SK-N-SH (cell line): ENCODE measurements around the gene AARS2. TPM values are rescaled to one million over a fixed set of nuclear protein-coding genes. Genes with fewer than 3 reads are reported as not detected.

Experiments
- CTCF ChIA-PET: fragments of 300-600, 350-600 bp; formaldehyde crosslinking; extraction: SDS; loops from one replicate; lab custom pipeline; 2021; lab: Yijun Ruan, JAX
- POLR2A ChIA-PET: fragments of 350-600 bp; sonication (Branson Sonifier 250); formaldehyde crosslinking; extraction: SDS; loops from one replicate; lab custom pipeline; 2020; ENCODE audit warnings: antibody characterized with exemption, inconsistent platforms; lab: Yijun Ruan, JAX
- DNase-seq: peaks from one replicate; pipeline ENCODE4 v3.0.0; 2012
- H2AFZ ChIP-seq: fragments of 200-600 bp; sonication (generic); 2 replicates; pipeline ENCODE4 v1.8.1; 2016; ENCODE audit warnings: antibody characterized with exemption, mild to moderate bottlenecking, low read depth
- H3F3A ChIP-seq: fragments of 200-600 bp; sonication (generic); replicated peaks from 2 replicates; pipeline ENCODE3; 2016; ENCODE audit warnings: antibody characterized with exemption, mild to moderate bottlenecking; ENCODE audit not compliant: insufficient read depth
- H3K27ac ChIP-seq, 2 experiments: fragments of 200-500 bp in 1 of 2; fragments of 200-600 bp in 1 of 2; sonication (Bioruptor generic) in 1 of 2; sonication (generic), shearing (Covaris generic) in 1 of 2; 2 replicates each; pipeline versions ENCODE4 v1.5.1 to v1.6.1; 2014 to 2016; ENCODE audit warnings: low read depth in 2 of 2, inconsistent platforms in 1 of 2, low read length in 1 of 2, mild to moderate bottlenecking in 1 of 2, mixed read lengths in 1 of 2
- H3K27me3 ChIP-seq: fragments of 200-600 bp; sonication (generic), shearing (Covaris generic); 2 replicates; pipeline ENCODE4 v1.6.1; 2016; ENCODE audit warnings: mixed run types; ENCODE audit not compliant: insufficient read depth
- H3K36me3 ChIP-seq, 2 experiments: fragments of 200-500 bp in 1 of 2; fragments of 200-600 bp in 1 of 2; sonication (Bioruptor generic) in 1 of 2; sonication (generic) in 1 of 2; replicated peaks in 1 of 2; 2 replicates each; pipeline versions ENCODE3 to v1.5.1; 2014 to 2016; ENCODE audit warnings: low read length in 1 of 2, mild to moderate bottlenecking in 1 of 2; ENCODE audit not compliant: insufficient read depth in 2 of 2, control insufficient read depth in 1 of 2
- H3K4me1 ChIP-seq, 2 experiments: fragments of 200-500 bp in 1 of 2; fragments of 200-600 bp in 1 of 2; sonication (Bioruptor generic) in 1 of 2; sonication (generic), shearing (Covaris generic) in 1 of 2; 2 replicates each; pipeline versions ENCODE4 v1.5.1 to v1.6.1; 2014 to 2016; ENCODE audit warnings: low read depth in 1 of 2, low read length in 1 of 2, mixed run types in 1 of 2; ENCODE audit not compliant: insufficient read depth in 2 of 2, control insufficient read depth in 1 of 2
- H3K4me2 ChIP-seq: fragments of 200-600 bp; sonication (generic), shearing (Covaris generic); 2 replicates; pipeline ENCODE4 v1.6.1; 2017; ENCODE audit warnings: mixed run types
- H3K4me3 ChIP-seq, 2 experiments: fragments of 200-500 bp in 1 of 2; fragments of 200-600 bp in 1 of 2; sonication (Bioruptor generic) in 1 of 2; sonication (generic), shearing (Covaris generic) in 1 of 2; 2 replicates each; pipeline versions ENCODE4 v1.5.1 to v1.8.1; 2014 to 2016; ENCODE audit warnings: low read depth in 2 of 2, inconsistent platforms in 1 of 2, low read length in 1 of 2, mild to moderate bottlenecking in 1 of 2, mixed read lengths in 1 of 2, moderate library complexity in 1 of 2
- H3K79me2 ChIP-seq: fragments of 200-600 bp; sonication (generic); 2 replicates; pipeline ENCODE4 v1.8.1; 2017; ENCODE audit warnings: mild to moderate bottlenecking; ENCODE audit not compliant: insufficient read depth
- H3K9ac ChIP-seq: fragments of 200-600 bp; sonication (generic); 2 replicates; pipeline ENCODE4 v1.6.1; 2017; ENCODE audit warnings: mixed run types
- H3K9me2 ChIP-seq: fragments of 200-600 bp; sonication (generic); 2 replicates; pipeline ENCODE4 v1.6.1; 2017; ENCODE audit warnings: mixed run types
- H3K9me3 ChIP-seq: fragments of 200-600 bp; sonication (generic); 2 replicates; pipeline ENCODE4 v1.6.1; 2017; ENCODE audit warnings: mixed run types, mild to moderate bottlenecking, moderate library complexity
- H4K20me1 ChIP-seq: fragments of 200-600 bp; sonication (generic); 2 replicates; pipeline ENCODE4 v1.6.1; 2017; ENCODE audit warnings: mild to moderate bottlenecking, mixed run types; ENCODE audit not compliant: insufficient read depth
- ELF1 ChIP-seq: IDR thresholded peaks from 2 replicates; pipeline ENCODE4 v1.4.0; 2012
- EP300 ChIP-seq, 2 experiments: IDR thresholded peaks; 2 replicates each; pipeline versions ENCODE4 v1.4.0 to v1.6.1; 2012; ENCODE audit warnings: borderline replicate concordance in 1 of 2, low read depth in 1 of 2, low read length in 1 of 2
- EZH2phosphoT487 ChIP-seq: fragments of 200-600 bp; sonication (generic); IDR thresholded peaks from 2 replicates; pipeline ENCODE4 v1.6.1; 2017; ENCODE audit warnings: low read depth, mixed run types, mild to moderate bottlenecking, antibody characterized with exemption, moderate library complexity, borderline replicate concordance
- FOXJ3 ChIP-seq: sonication (generic); formaldehyde crosslinking; IDR thresholded peaks from 2 replicates; pipeline ENCODE4 v1.5.1; 2020; ENCODE audit warnings: mild to moderate bottlenecking, missing genetic modification reagents
- FOXM1 ChIP-seq: IDR thresholded peaks from 2 replicates; pipeline ENCODE4 v1.4.0; 2012; ENCODE audit warnings: low read depth, mild to moderate bottlenecking
- GABPA ChIP-seq: IDR thresholded peaks from 2 replicates; pipeline ENCODE4 v1.4.0; 2012; ENCODE audit warnings: low read depth, mild to moderate bottlenecking
- GATA2 ChIP-seq: sonication (generic); formaldehyde crosslinking; IDR thresholded peaks from 2 replicates; pipeline ENCODE4 v1.5.0; 2020; ENCODE audit warnings: mild to moderate bottlenecking, missing genetic modification reagents
- IRF3 ChIP-seq: fragments of 150-350 bp; IDR thresholded peaks from 2 replicates; pipeline ENCODE4 v1.6.1; 2016; ENCODE audit warnings: mild to moderate bottlenecking, low read depth, low read length
- JUND ChIP-seq: IDR thresholded peaks from 2 replicates; pipeline ENCODE4 v1.4.0; 2012
- MXI1 ChIP-seq: IDR thresholded peaks from 2 replicates; pipeline ENCODE4 v1.6.1; 2012; ENCODE audit warnings: mild to moderate bottlenecking, low read depth, low read length, improper control_type of control experiment
- NRF1 ChIP-seq: IDR thresholded peaks from 2 replicates; pipeline ENCODE4 v1.6.1; 2012; ENCODE audit warnings: low read depth, mild to moderate bottlenecking, low read length
- PBX3 ChIP-seq: IDR thresholded peaks from 2 replicates; pipeline ENCODE4; 2012
- RAD21 ChIP-seq: IDR thresholded peaks from 2 replicates; pipeline ENCODE4 v1.6.1; 2012; ENCODE audit warnings: mild to moderate bottlenecking, low read length
- RFX5 ChIP-seq: IDR thresholded peaks from 2 replicates; pipeline ENCODE4 v1.6.1; 2012; ENCODE audit warnings: mild to moderate bottlenecking, improper control_type of control experiment, low read length
- RXRA ChIP-seq: IDR thresholded peaks from 2 replicates; pipeline ENCODE4 v1.4.0; 2012; ENCODE audit warnings: low read depth, mild to moderate bottlenecking, borderline replicate concordance
- SIN3A ChIP-seq: IDR thresholded peaks from 2 replicates; pipeline ENCODE4 v1.6.1; 2012; ENCODE audit warnings: low read depth, mild to moderate bottlenecking, low read length, moderate library complexity, borderline replicate concordance
- SMC3 ChIP-seq: IDR thresholded peaks from 2 replicates; pipeline ENCODE4 v1.6.1; 2012; ENCODE audit warnings: low read depth, low read length, improper control_type of control experiment
- USF2 ChIP-seq: fragments of 150-350 bp; IDR thresholded peaks from 2 replicates; pipeline ENCODE4 v1.6.1; 2017; ENCODE audit warnings: antibody characterized with exemption, low read length, low read depth, borderline replicate concordance
- YY1 ChIP-seq: IDR thresholded peaks from 2 replicates; pipeline ENCODE4 v1.4.0; 2012; ENCODE audit warnings: low read depth, mild to moderate bottlenecking
- ZBTB33 ChIP-seq: IDR thresholded peaks from 2 replicates; pipeline ENCODE4 v1.4.0; 2012; ENCODE audit warnings: low read depth, borderline replicate concordance
- WGBS: methylation state at CpG from one replicate; pipeline ENCODE4 v1.1.6; 2017; ENCODE audit warnings: low lambda C conversion rate; 5-methylcytosine and 5-hydroxymethylcytosine counted together
- polyA plus RNA-seq, 3 experiments: library from polyadenylated mRNA; depleted of rRNA; stranded (reverse); fragments of >200 nt; gene quantifications; 2 replicates each; pipeline ENCODE4 v1.2.3, GENCODE V29; 2012

AARS2 gene
- polyA plus RNA-seq, 1 of the 3 experiments (the other 2 are of a cell fraction) = 9.5 TPM

GRCh38 chr6:44306710-44307109 lies 6.4 kb downstream of the AARS2 start:
- H3K4me2 ChIP-seq = no peak overlapping the region
- no peaks in the 10 kb centered on the region for H3K27me3 ChIP-seq
- no peaks in the 10 kb centered on the region for H4K20me1 ChIP-seq
- H3K4me3 ChIP-seq = no peak overlapping the region
- ChIA-PET POLR2A (no interaction called here), CTCF (interaction anchor here (1.2 to 16.5 kb wide), 6 partner anchors 8 to 50 kb away, joined by 3 to 238 read pairs (median 14); partner anchors contain the start of genes NFKBIE, SLC35B2 and TMEM151B)
- H3K9me3 ChIP-seq = no peaks in the 10 kb centered on the region
- H3K27ac ChIP-seq = no peak overlapping the region
- no peaks in the 10 kb centered on the region for H3K9me2 ChIP-seq
- H2AFZ ChIP-seq = no peak overlapping the region
- peaks cover 18 to 79% of the 10 kb centered on the region in 2 experiments for H3K36me3 ChIP-seq
- H3K79me2 ChIP-seq = no peaks in the 10 kb centered on the region; the same call in 1 of the 2 replicates
- H3K4me1 ChIP-seq = peaks cover 0 to under 1% of the 10 kb centered on the region in 2 experiments; a peak in 1 of 4 replicates
- H3F3A ChIP-seq = no peaks in the 10 kb centered on the region
- 94% methylated on average over 7 of the region's 8 CpGs for WGBS
- no peak overlapping the region for H3K9ac ChIP-seq
- TF ChIP-seq IRF3 (no peak), YY1 (no peak), GABPA (no peak), PBX3 (no peak), RAD21 (no peak), USF2 (no peak), EP300 (IDR thresholded peaks at IDR 0.05; ENCODE audit: borderline replicate concordance in 1 of 2, low read depth in 1 of 2, low read length in 1 of 2) (no peak), FOXJ3 (CRISPR knock-in tag) (no peak), MXI1 (no peak), ZBTB33 (no peak), SIN3A (no peak), GATA2 (CRISPR knock-in tag) (no peak), EZH2phosphoT487 (no peak), RXRA (no peak), FOXM1 (no peak), JUND (no peak), ELF1 (no peak), RFX5 (no peak), NRF1 (no peak), SMC3 (no peak)
- no peak for DNase-seq
